C1 segment of cervical spinal cord (tissue), 14 donors: ENCODE results near the gene POLR2I.

Experiments used
- DNase-seq, 14 donors: peaks; one replicate each; lab custom pipeline; 2025; lab: John Stamatoyannopoulos, UW

The POLR2I gene

GRCh38 chr19:36114721-36115452 lies at the start of gene POLR2I:
POLR2I (minus strand) TSS chr19:36114875; CDS start chr19:36114856, 19 bp downstream.
- peak; percentile 94 to 100 (median 99) for DNase-seq

DNA sequence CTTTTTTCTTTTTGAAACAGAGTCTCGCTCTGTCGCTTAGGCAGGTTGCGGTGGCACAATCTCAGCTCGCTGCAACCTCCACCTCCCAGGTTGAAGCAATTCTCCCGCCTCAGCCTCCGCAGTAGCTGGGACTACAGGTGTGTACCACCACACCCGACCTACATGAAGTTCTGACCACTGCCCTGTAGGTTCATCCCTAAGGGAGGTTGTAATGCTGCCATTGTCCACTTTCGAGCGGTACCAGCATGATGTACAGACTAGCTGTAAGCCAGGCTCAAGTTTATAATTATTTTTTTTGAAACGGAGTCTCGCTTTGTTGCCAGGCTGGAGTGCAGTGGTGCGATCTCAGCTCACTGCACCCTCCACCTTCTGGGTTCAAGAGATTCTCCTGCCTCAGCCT lies 49.1 kb upstream of the POLR2I start:
- no peak for DNase-seq

DNA sequence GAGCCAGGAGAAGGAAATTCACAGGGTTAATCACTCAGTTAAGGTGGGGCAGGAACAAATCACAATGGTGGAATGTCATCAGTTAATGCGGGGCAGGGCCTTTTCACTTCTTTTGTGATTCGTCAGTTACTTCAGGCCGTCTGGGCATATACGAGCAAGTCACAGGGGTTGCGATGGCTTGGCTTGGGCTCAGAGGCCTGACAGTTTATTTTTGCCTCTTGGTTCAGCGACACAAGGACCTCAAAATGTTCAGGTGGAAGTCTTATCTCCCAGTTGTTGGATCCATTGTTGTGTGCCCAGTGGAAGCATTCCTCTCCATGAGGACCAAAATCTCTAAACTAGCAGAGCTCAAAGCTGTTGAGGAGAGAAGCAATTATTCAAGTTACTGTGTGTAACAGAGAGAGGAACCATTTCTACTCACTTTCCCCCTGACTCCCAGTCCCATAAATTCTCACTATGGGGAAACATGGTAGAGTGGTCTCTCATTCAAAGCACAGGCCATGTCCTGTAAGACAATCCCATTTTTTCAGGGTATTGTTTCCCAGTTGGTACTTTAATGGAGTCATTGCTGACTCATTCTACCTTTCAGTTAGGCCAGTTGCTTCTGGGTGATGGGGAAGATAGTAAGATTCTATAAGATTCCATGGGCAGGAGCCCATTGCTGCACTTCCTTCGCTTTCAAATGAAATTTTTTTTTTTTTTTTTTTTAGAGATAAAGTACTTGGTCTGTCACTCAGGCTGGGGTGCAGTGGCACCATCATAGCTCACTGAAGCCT lies 46.3 kb upstream of the POLR2I start:
- no peak for DNase-seq

DNA sequence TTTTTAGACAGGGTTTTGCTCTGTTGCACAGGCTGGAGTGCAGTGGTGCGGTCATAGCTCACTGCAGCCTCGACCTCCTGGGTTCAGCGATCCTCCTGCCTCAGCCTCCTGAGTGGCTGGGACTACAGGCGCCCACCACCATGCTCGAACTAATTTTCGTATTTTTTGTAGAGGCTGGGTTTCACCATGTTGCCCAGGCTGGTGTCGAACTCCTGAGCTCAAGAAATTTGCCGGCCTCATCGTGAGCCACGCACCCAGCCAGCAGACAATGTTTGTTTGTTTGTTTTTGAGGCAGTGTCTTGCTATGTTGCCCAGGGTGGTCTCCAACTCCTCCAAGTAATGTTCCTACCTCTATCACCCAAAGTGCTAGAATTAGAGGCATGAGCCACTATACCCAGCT lies 38.5 kb upstream of the POLR2I start:
- no peak for DNase-seq

GRCh38 chr19:36152352-36153091 lies 37.8 kb upstream of the POLR2I start, which contains the start of gene COX7A1:
COX7A1 (minus strand) TSS chr19:36152447; CDS start chr19:36152407, 40 bp downstream.
- DNase-seq, result peak in 1 of 14 donors; percentile 75

DNA sequence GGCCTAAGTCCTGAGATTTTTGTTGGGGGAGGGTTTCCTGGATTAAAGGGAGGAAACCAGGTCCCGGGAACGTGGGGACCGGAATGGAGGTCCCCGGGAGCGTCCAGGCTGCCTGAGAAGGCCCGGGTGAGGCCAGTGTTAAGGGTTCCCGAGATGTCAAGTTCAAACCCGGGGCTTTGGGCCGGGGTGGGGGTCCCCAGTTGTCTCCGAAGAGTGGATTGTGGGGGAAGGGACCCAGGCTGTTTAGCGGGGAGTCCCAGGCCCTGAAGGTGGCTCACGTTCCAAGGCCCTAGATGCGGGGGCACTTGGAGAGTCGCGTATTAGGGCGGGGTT lies 37.3 kb upstream of the POLR2I start:
- no peak for DNase-seq

DNA sequence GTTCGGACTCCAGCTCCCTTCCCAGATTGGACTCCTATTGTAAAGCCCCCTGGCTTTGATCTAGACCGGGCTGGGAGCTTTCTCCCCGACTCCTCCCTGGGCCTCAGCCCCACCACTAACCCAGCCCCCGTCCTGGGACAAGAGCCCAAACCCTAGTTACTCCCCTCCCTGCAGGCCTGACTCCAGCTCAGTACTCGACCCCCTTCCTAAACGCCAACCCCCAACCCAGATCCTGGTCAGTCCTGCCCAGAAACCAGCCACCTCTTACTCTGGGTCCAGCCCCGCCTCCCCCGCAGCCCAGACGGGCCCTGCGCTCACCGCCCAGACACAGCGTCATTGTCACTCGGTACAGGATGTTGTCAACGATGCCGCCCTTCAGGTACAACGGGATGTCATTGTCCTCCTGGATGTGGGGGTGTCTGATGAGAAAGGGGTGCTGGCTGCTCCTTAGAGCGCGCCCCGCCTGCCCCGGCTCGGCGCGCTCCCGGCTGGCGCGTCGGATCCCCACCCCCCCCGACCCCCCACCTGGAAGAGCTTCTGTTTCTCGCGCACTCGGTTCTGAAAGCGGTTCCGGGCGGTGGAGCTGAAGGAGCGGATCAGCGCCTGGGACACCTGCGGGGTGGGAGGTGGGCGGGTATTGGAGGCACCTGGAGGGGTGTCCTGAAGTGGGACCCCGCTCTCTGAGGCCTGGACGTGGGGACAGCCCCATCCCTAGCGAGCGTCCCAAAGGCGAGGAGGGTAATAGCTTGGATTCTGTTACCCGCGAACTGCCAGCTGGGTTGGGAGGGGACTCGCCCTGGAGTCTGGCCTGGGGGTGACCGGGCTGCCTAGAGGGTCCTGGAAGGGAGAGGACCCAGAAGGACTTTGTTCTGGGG lies 36.7 kb upstream of the POLR2I start:
- peak in 1 of 14 donors; percentile 79 for DNase-seq

DNA sequence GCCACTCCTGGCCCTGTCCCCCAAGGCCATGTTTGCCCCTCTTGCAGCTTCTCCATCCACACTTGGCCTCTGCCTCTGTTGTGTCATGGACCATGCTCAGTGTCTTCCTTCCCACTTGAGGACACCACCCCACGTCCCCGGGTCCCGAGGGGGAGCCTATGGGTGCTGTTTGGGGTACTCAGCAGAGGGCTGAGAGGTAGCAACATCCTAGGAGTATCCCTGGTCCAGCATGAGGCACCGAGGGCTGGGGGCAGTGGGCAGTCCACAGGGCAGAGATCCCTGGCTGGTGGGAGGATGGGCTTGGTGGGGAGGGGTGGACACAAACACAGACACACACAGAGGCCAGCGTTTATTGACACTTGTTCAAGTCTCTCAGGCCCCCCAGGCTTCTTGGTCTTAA lies 35.9 kb upstream of the POLR2I start:
- no peak for DNase-seq

GRCh38 chr19:36149673-36150406 lies 35.2 kb upstream of the POLR2I start:
- no peak for DNase-seq

DNA sequence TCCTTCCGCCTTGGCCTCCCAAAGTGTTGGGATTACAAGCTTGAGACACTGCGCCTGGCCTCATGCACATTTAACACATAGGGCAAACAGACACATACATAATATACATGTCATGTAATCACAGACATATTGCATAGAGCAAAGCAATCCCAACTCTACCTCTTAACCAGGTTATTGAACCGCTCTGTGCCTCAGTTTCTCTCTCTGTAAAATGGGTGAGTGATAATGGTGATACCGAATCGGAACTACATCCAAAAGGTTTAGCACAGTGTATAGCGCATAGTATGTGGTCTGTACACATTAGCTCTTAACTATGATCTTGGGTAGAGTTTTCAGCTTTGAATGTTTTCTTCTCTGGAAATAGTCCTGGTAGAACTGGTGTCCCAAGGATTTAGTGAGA lies 29.9 kb upstream of the POLR2I start:
- DNase-seq, result no peak

DNA sequence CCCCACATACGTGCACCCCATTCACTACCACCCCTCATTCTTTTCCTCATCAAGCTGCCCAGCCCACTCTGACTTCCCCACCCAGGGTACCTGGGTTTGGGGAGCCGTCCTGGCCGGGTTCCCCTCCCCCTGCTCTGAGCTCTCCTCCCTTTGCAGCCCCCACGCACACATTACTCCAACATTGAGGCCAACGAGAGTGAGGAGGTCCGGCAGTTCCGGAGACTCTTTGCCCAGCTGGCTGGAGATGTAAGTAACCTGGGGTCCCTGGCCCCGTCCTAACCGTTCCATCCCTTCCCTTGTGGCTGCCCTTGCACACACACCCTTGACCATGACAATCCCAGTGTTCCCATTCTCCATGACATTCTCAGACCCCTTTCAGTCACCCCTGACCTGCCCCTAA lies 27.8 kb upstream of the POLR2I start:
- DNase-seq, result no peak

- no peak for DNase-seq
Observed at GRCh38 chr19:36142046-36142445, 27.4 kb upstream of the POLR2I start.

- peak in 12 of 14 donors; percentile 20 to 78 (median 42) for DNase-seq
Observed at GRCh38 chr19:36141039-36141927, 26.6 kb upstream of the POLR2I start.

DNA sequence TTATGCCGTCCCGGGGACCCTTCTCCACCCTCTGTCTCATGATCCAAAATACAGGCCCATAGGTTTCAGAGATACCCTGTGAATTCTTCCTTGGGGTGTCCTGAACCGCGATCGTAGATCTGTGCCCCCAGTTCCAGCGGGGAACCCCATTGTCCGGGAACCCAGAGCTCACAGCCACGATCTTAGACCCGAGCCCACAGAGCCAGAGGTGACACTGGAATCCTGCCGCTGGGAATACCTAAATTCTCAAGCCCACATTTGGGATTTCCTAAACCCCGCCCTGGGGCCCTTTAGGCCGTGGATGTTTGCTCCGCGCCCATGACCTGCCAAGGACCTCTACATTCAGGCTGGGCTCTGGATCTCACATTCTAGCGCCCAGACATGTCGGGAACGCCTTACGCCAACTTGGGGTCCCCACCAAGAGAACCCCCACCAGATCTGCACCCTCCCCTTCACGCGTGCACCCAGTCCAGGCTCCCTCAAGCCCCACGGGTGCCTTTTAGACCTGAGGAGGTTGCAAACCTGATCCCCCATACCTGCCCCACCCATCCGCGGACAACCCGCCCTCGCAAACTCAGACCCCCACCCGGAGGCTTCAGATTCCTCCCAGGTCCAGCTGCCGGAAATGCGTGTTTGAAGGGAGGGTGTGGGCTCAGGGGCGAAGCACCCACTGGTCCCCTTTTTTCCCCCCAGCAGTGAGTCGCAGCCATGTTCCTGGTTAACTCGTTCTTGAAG lies 25.8 kb upstream of the POLR2I start:
- peak in 3 of 14 donors; percentile 36 to 55 (median 47) for DNase-seq

GRCh38 chr19:36139473-36140303 lies 25.0 kb upstream of the POLR2I start, which contains the start of gene CAPNS1:
CAPNS1 (plus strand) TSS chr19:36140066; CDS start chr19:36141012, 946 bp downstream.
- peak; percentile 74 to 99 (median 93) for DNase-seq

- no peak for DNase-seq
Observed at GRCh38 chr19:36139120-36139472, 24.4 kb upstream of the POLR2I start.

- peak in 2 of 14 donors; percentile 34 to 68 for DNase-seq
Observed at GRCh38 chr19:36136964-36137686, 22.4 kb upstream of the POLR2I start.
